Calu3 (cell line): ENCODE data around the gene WDR5. TPM values are rescaled to one million over a fixed set of nuclear protein-coding genes. Genes with fewer than 3 reads are reported as not detected.

Experiments
- BruUV-seq: library from RNA; stranded (reverse); fragments of 400-500 nt; replicated peaks from 2 replicates; lab custom pipeline; 2021; lab: Mats Ljungman, UMichigan
- CTCF ChIA-PET: fragments of 300-600 bp; sonication (Branson Sonifier 250); formaldehyde crosslinking; loops from one replicate; lab custom pipeline; 2022; ENCODE audit warnings: antibody characterized with exemption; lab: Charles Lee
- DNase-seq: peaks from one replicate; pipeline ENCODE4 v3.0.0; 2022
- H3K27ac Mint-ChIP-seq: one replicate; pipeline ENCODE4 v1.8.0; 2022; ENCODE audit warnings: mixed read lengths; ENCODE audit not compliant: unreplicated experiment
- H3K27me3 Mint-ChIP-seq: one replicate; pipeline ENCODE4 v1.8.0; 2022; ENCODE audit warnings: mixed read lengths; ENCODE audit not compliant: unreplicated experiment
- H3K36me3 Mint-ChIP-seq: one replicate; pipeline ENCODE4 v1.8.0; 2022; ENCODE audit warnings: mild to moderate bottlenecking, moderate library complexity, mixed read lengths; ENCODE audit not compliant: insufficient read depth, unreplicated experiment
- H3K4me1 Mint-ChIP-seq: one replicate; pipeline ENCODE4 v1.8.0; 2022; ENCODE audit warnings: mild to moderate bottlenecking, low read depth, mixed read lengths; ENCODE audit not compliant: unreplicated experiment
- H3K4me3 Mint-ChIP-seq: one replicate; pipeline ENCODE4 v1.8.0; 2022; ENCODE audit warnings: mild to moderate bottlenecking, low read depth, moderate library complexity, mixed read lengths; ENCODE audit not compliant: unreplicated experiment
- H3K9me3 Mint-ChIP-seq: one replicate; pipeline ENCODE4 v1.8.0; 2022; ENCODE audit warnings: low read depth, mixed read lengths; ENCODE audit not compliant: unreplicated experiment
- CTCF ChIP-seq: fragments of 200-600 bp; IDR thresholded peaks from one replicate; pipeline ENCODE4 v1.8.0; 2022; ENCODE audit warnings: antibody characterized with exemption; ENCODE audit not compliant: unreplicated experiment
- intact Hi-C: fragments of 100-400 bp; cut with micrococcal nuclease; formaldehyde crosslinking; loops from one replicate; pipeline ENCODE4 v1.10.0; 2022; ENCODE audit not compliant: unreplicated experiment
- total RNA-seq: library from RNA; stranded (reverse); gene quantifications from 2 replicates; pipeline ENCODE4 v1.2.3, GENCODE V29; 2022

The WDR5 gene
- total RNA-seq, 1 experiment from 2014 or later = 27.5 TPM

GRCh38 chr9:134162212-134162775 is 26.4 kb downstream of the WDR5 start:
- Mint-ChIP-seq H3K4me1 (peaks cover 8% of the 10 kb centered on the region), H3K27ac (no peak overlapping the region), H3K9me3 (no peaks in the 10 kb centered on the region), H3K36me3 (peaks cover 7% of the 10 kb centered on the region), H3K4me3 (no peak overlapping the region), H3K27me3 (no peaks in the 10 kb centered on the region)
- CTCF ChIA-PET = interaction anchor here (0.7 kb wide), 1 partner anchor 199 kb away, joined by 5 read pairs; no protein-coding TSS in a partner anchor
- no peak for TF ChIP-seq CTCF
- DNase-seq = no peak
- BruUV-seq = no TSS peak
- intact Hi-C loops = no loop called here

GRCh38 chr9:134162926-134163370 is 27.1 kb downstream of the WDR5 start:
- DNase-seq = no peak
- H3K4me1 Mint-ChIP-seq = peaks cover 8% of the 10 kb centered on the region
- no peak overlapping the region for H3K27ac Mint-ChIP-seq
- no peaks in the 10 kb centered on the region for H3K9me3 Mint-ChIP-seq
- H3K27me3 Mint-ChIP-seq = no peaks in the 10 kb centered on the region
- BruUV-seq = no TSS peak
- intact Hi-C loops = no loop called here
- no peak overlapping the region for H3K4me3 Mint-ChIP-seq
- no peak for TF ChIP-seq CTCF
- CTCF ChIA-PET = interaction anchor here (0.9 to 2.0 kb wide), 3 partner anchors 27 to 280 kb away, joined by 3 to 12 read pairs (median 3); partner anchors contain the start of gene WDR5
- peaks cover 7% of the 10 kb centered on the region for H3K36me3 Mint-ChIP-seq

GRCh38 chr9:134163371-134164196 is 27.7 kb downstream of the WDR5 start:
- Mint-ChIP-seq H3K4me1 (peaks cover 8% of the 10 kb centered on the region), H3K27ac (no peak overlapping the region), H3K36me3 (peaks cover 7% of the 10 kb centered on the region), H3K4me3 (no peak overlapping the region), H3K27me3 (no peaks in the 10 kb centered on the region), H3K9me3 (no peaks in the 10 kb centered on the region)
- DNase-seq = peak; percentile 52
- TF ChIP-seq CTCF = peak; percentile 10
- intact Hi-C loops = no loop called here
- CTCF ChIA-PET = interaction anchor here (0.9 to 2.0 kb wide), 3 partner anchors 28 to 280 kb away, joined by 3 to 12 read pairs (median 3); partner anchors contain the start of gene WDR5
- no TSS peak for BruUV-seq

- H3K27ac Mint-ChIP-seq = no peak overlapping the region
- intact Hi-C loops = no loop called here
Measured at GRCh38 chr9:134164879-134165278, 29.0 kb downstream of the WDR5 start.

More at GRCh38 chr9:134164879-134165278, 29.0 kb downstream of the WDR5 start:
- no peaks in the 10 kb centered on the region for H3K27me3 Mint-ChIP-seq
- no peak for TF ChIP-seq CTCF
- peaks cover 8% of the 10 kb centered on the region for H3K4me1 Mint-ChIP-seq
- CTCF ChIA-PET = interaction anchor here (0.9 to 2.0 kb wide), 3 partner anchors 163 to 285 kb away, joined by 3 to 12 read pairs (median 4); no protein-coding TSS in a partner anchor
- no peak overlapping the region for H3K4me3 Mint-ChIP-seq
- no TSS peak for BruUV-seq
- peaks cover 7% of the 10 kb centered on the region for H3K36me3 Mint-ChIP-seq
- no peaks in the 10 kb centered on the region for H3K9me3 Mint-ChIP-seq
- no peak for DNase-seq
